Loucy (cell line): ENCODE results near the gene FBXO31.

Experiments
- H2AFZ ChIP-seq: fragments of 200-600 bp; sonication (generic); 2 replicates; pipeline ENCODE4 v1.6.0; 2016; ENCODE audit warnings: antibody characterized with exemption, mild to moderate bottlenecking, low read length, moderate library complexity
- H3F3A ChIP-seq: fragments of 200-600 bp; 2 replicates; pipeline ENCODE4 v1.6.0; 2016; ENCODE audit warnings: antibody characterized with exemption, low read depth, mild to moderate bottlenecking
- H3K27me3 ChIP-seq: fragments of 200-600 bp; sonication (generic); 2 replicates; pipeline ENCODE4 v1.6.1; 2014; ENCODE audit warnings: low read length, mild to moderate bottlenecking; ENCODE audit not compliant: insufficient read depth, poor library complexity, severe bottlenecking
- H3K36me3 ChIP-seq: fragments of 200-600 bp; sonication (generic); 2 replicates; pipeline ENCODE4 v1.6.1; 2016; ENCODE audit warnings: low read length; ENCODE audit not compliant: insufficient read depth
- H3K4me1 ChIP-seq: fragments of 200-600 bp; sonication (generic); 2 replicates; pipeline ENCODE4 v1.5.1; 2014; ENCODE audit warnings: low read length, mild to moderate bottlenecking; ENCODE audit not compliant: insufficient read depth, poor library complexity, severe bottlenecking
- H3K4me2 ChIP-seq: fragments of 200-600 bp; sonication (generic); 2 replicates; pipeline ENCODE4 v1.6.0; 2014; ENCODE audit warnings: antibody characterized with exemption, low read length, low read depth, mild to moderate bottlenecking; ENCODE audit not compliant: poor library complexity, severe bottlenecking
- H3K4me3 ChIP-seq: fragments of 200-600 bp; sonication (generic); 2 replicates; pipeline ENCODE4 v1.5.1; 2014; ENCODE audit warnings: low read length, mild to moderate bottlenecking, mixed read lengths; ENCODE audit not compliant: poor library complexity, severe bottlenecking
- H3K79me2 ChIP-seq: fragments of 200-600 bp; sonication (generic); 2 replicates; pipeline ENCODE4 v1.6.1; 2014; ENCODE audit warnings: low read length; ENCODE audit not compliant: insufficient read depth
- H3K9ac ChIP-seq: fragments of 200-600 bp; sonication (generic); 2 replicates; pipeline ENCODE4 v1.6.0; 2014; ENCODE audit warnings: mild to moderate bottlenecking, low read depth, low read length, moderate library complexity; ENCODE audit not compliant: poor library complexity, severe bottlenecking
- H3K9me2 ChIP-seq: fragments of 200-600 bp; sonication (generic); replicated peaks from 2 replicates; pipeline ENCODE4 v1.6.1; 2016; ENCODE audit warnings: low read depth, low read length, mixed read lengths
- H3K9me3 ChIP-seq: fragments of 200-600 bp; sonication (generic); 2 replicates; pipeline ENCODE4 v1.6.1; 2014; ENCODE audit warnings: mild to moderate bottlenecking, antibody characterized with exemption, low read length, low read depth; ENCODE audit not compliant: insufficient read depth
- H4K20me1 ChIP-seq: fragments of 200-600 bp; sonication (generic); 2 replicates; pipeline ENCODE4 v1.6.0; 2014; ENCODE audit warnings: antibody characterized with exemption, low read length, mild to moderate bottlenecking; ENCODE audit not compliant: insufficient read depth, poor library complexity, severe bottlenecking
- CTCF ChIP-seq: fragments of 200-600 bp; sonication (generic); conservative IDR thresholded peaks from 2 replicates; pipeline ENCODE4 v1.5.1; 2014; ENCODE audit warnings: mild to moderate bottlenecking, antibody characterized with exemption, low read length
- EZH2phosphoT487 ChIP-seq: fragments of 200-600 bp; IDR thresholded peaks from 2 replicates; pipeline ENCODE4 v1.6.1; 2018; ENCODE audit warnings: antibody characterized with exemption, mild to moderate bottlenecking, moderate library complexity, borderline replicate concordance

The FBXO31 gene

GRCh38 chr16:87326151-87326571 lies 57.4 kb downstream of the FBXO31 start:
- H3K79me2 ChIP-seq: no peaks in the 10 kb centered on the region
- no peaks in the 10 kb centered on the region for H3F3A ChIP-seq
- peaks cover 5% of the 10 kb centered on the region for H3K4me1 ChIP-seq
- H3K27me3 ChIP-seq: no peaks in the 10 kb centered on the region
- no peak overlapping the region for H3K9ac ChIP-seq
- TF ChIP-seq EZH2phosphoT487 (no peak), CTCF (no peak)
- no peak overlapping the region for H3K4me2 ChIP-seq
- H3K9me3 ChIP-seq: no peaks in the 10 kb centered on the region
- H4K20me1 ChIP-seq: peaks cover under 1% of the 10 kb centered on the region
- H2AFZ ChIP-seq: no peak overlapping the region
- peaks cover 22% of the 10 kb centered on the region; the same call in 1 of the 2 replicates for H3K36me3 ChIP-seq
- H3K4me3 ChIP-seq: no peak overlapping the region
- no peaks in the 10 kb centered on the region for H3K9me2 ChIP-seq

GRCh38 chr16:87325423-87325858 lies 58.1 kb downstream of the FBXO31 start:
- Histone ChIP-seq H3K4me2 (no peak overlapping the region), H4K20me1 (no peaks in the 10 kb centered on the region), H3K36me3 (peaks cover 15% of the 10 kb centered on the region; the same call in 1 of the 2 replicates), H3F3A (no peaks in the 10 kb centered on the region), H3K4me1 (peaks cover 4% of the 10 kb centered on the region), H3K27me3 (no peaks in the 10 kb centered on the region), H3K9me3 (no peaks in the 10 kb centered on the region), H3K79me2 (no peaks in the 10 kb centered on the region), H3K9ac (no peak overlapping the region), H3K4me3 (no peak overlapping the region), H3K9me2 (no peaks in the 10 kb centered on the region), H2AFZ (no peak overlapping the region)
- TF ChIP-seq CTCF (no peak), EZH2phosphoT487 (no peak)

- Histone ChIP-seq H2AFZ (no peak overlapping the region), H3K4me2 (peak overlapping the region; percentile 14), H3F3A (no peaks in the 10 kb centered on the region), H3K9me2 (no peaks in the 10 kb centered on the region), H3K4me1 (peaks cover 4% of the 10 kb centered on the region), H4K20me1 (no peaks in the 10 kb centered on the region), H3K4me3 (no peak overlapping the region), H3K9me3 (no peaks in the 10 kb centered on the region), H3K9ac (no peak overlapping the region), H3K27me3 (no peaks in the 10 kb centered on the region), H3K36me3 (peaks cover 7% of the 10 kb centered on the region; the same call in 1 of the 2 replicates), H3K79me2 (no peaks in the 10 kb centered on the region)
- TF ChIP-seq EZH2phosphoT487 (no peak), CTCF (peak; percentile 89)
Observed at GRCh38 chr16:87324411-87325275, 58.9 kb downstream of the FBXO31 start.
